Esophagus muscularis mucosa (tissue), 4 donors: Measurements from ENCODE around the gene SMIM27.

Experiments
- EP300 ChIP-seq: sonication (generic); formaldehyde crosslinking; IDR thresholded peaks from one replicate; pipeline ENCODE4 v1.6.1; 2017; ENCODE audit warnings: antibody characterized with exemption
- POLR2A ChIP-seq: fragments of 450-650 bp; IDR thresholded peaks from one replicate; pipeline ENCODE4 v1.6.1; 2017; ENCODE audit warnings: antibody characterized with exemption, moderate library complexity, mild to moderate bottlenecking, low read depth
- TF ChIP-seq, protein P1 (sequence below), 3 experiments: fragments of 200-600 bp in 2 of 3; fragments of 450-650 bp in 1 of 3; sonication (generic) in 2 of 3; IDR thresholded peaks; one replicate each; pipeline ENCODE4 v1.5.1; 2017 to 2019; ENCODE audit warnings: antibody characterized with exemption in 3 of 3, mild to moderate bottlenecking in 2 of 3, moderate library complexity in 1 of 3

DNA sequence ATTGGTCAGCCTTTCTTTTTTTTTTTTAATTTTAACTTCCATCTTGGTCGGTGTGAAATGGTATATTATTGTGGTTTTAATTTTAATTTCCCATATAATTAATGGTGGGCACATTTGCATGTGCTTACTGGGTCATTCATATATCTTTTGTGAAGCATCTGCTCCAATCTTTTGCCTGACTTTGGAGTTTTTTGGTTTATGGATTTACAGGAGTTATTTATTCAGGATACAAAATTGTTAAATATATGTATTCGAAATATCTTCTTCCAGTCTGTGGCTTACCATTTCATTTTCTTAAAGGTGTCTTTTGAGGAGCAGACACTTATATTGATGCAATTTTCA, 25.4 kb upstream of the SMIM27 start:
- TF ChIP-seq, protein P1, sequence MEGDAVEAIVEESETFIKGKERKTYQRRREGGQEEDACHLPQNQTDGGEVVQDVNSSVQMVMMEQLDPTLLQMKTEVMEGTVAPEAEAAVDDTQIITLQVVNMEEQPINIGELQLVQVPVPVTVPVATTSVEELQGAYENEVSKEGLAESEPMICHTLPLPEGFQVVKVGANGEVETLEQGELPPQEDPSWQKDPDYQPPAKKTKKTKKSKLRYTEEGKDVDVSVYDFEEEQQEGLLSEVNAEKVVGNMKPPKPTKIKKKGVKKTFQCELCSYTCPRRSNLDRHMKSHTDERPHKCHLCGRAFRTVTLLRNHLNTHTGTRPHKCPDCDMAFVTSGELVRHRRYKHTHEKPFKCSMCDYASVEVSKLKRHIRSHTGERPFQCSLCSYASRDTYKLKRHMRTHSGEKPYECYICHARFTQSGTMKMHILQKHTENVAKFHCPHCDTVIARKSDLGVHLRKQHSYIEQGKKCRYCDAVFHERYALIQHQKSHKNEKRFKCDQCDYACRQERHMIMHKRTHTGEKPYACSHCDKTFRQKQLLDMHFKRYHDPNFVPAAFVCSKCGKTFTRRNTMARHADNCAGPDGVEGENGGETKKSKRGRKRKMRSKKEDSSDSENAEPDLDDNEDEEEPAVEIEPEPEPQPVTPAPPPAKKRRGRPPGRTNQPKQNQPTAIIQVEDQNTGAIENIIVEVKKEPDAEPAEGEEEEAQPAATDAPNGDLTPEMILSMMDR (IDR thresholded peaks at IDR 0.05) = no peak
- TF ChIP-seq POLR2A (no peak), EP300 (no peak)
